ENCODE measurements around the gene MAB21L1.

GRCh38 chr13:35485424-35485823 lies 8.9 kb upstream of the MAB21L1 start:
- TF ChIP-seq CTCF (IDR thresholded peaks at IDR 0.05) (no peak), POLR2A (IDR thresholded peaks at IDR 0.05) (no peak)

Measured in adrenal gland (tissue), 5 donors.